Hepatocyte (in vitro differentiated cells): ENCODE measurements around the gene STIM2. TPM values are rescaled to one million over a fixed set of nuclear protein-coding genes. Genes with fewer than 3 reads are reported as not detected.

Source experiments
- DNase-seq: peaks from one replicate; pipeline ENCODE4 v3.0.0-alpha.2; 2016; ENCODE audit warnings: low spot score
- H2AFZ ChIP-seq: fragments of 200-600 bp; sonication (generic); 2 replicates; pipeline ENCODE4 v1.6.0; 2016; ENCODE audit warnings: antibody characterized with exemption, mild to moderate bottlenecking
- H3K27ac ChIP-seq: fragments of 200-600 bp; sonication (generic); 2 replicates; pipeline ENCODE4 v1.5.1; 2016; ENCODE audit warnings: mild to moderate bottlenecking
- H3K27me3 ChIP-seq: fragments of 200-600 bp; sonication (generic); 2 replicates; pipeline ENCODE4 v1.6.1; 2016
- H3K36me3 ChIP-seq: fragments of 200-600 bp; sonication (generic); replicated peaks from 2 replicates; pipeline ENCODE4 v1.5.1; 2016; ENCODE audit warnings: low read depth; ENCODE audit not compliant: insufficient read depth
- H3K4me1 ChIP-seq: fragments of 200-600 bp; sonication (generic); 2 replicates; pipeline ENCODE4 v1.5.1; 2016; ENCODE audit warnings: mild to moderate bottlenecking, moderate library complexity; ENCODE audit not compliant: insufficient read depth
- H3K4me2 ChIP-seq: fragments of 200-600 bp; sonication (generic); 2 replicates; pipeline ENCODE4 v1.6.0; 2016
- H3K4me3 ChIP-seq: fragments of 200-600 bp; sonication (generic); 2 replicates; pipeline ENCODE4 v1.5.1; 2016; ENCODE audit warnings: mild to moderate bottlenecking
- H3K79me2 ChIP-seq: fragments of 200-600 bp; sonication (generic); 2 replicates; pipeline ENCODE4 v1.6.0; 2017; ENCODE audit warnings: mild to moderate bottlenecking
- H3K9me2 ChIP-seq: fragments of 200-600 bp; sonication (generic); replicated peaks from 2 replicates; pipeline ENCODE4 v1.6.0; 2017; ENCODE audit warnings: mild to moderate bottlenecking; ENCODE audit not compliant: insufficient read depth
- H3K9me3 ChIP-seq: fragments of 200-600 bp; sonication (generic); 2 replicates; pipeline ENCODE4 v1.5.1; 2016; ENCODE audit warnings: low read depth, mild to moderate bottlenecking
- H4K20me1 ChIP-seq: fragments of 200-600 bp; sonication (generic); 2 replicates; pipeline ENCODE4 v1.6.0; 2016; ENCODE audit warnings: mild to moderate bottlenecking; ENCODE audit not compliant: insufficient read depth, poor library complexity, severe bottlenecking
- EZH2 ChIP-seq: fragments of 200-600 bp; sonication (generic); IDR thresholded peaks from 2 replicates; pipeline ENCODE4 v1.6.1; 2016; ENCODE audit warnings: antibody characterized with exemption, mild to moderate bottlenecking, borderline replicate concordance
- EZH2phosphoT487 ChIP-seq: fragments of 200-600 bp; sonication (generic); IDR thresholded peaks from one replicate; pipeline ENCODE4 v1.6.1; 2018; ENCODE audit warnings: antibody characterized with exemption, mild to moderate bottlenecking, low read depth, moderate library complexity; ENCODE audit not compliant: unreplicated experiment, severe bottlenecking
- WGBS: methylation state at CpG from one replicate; pipeline ENCODE4 v1.1.6; 2016; ENCODE audit warnings: low lambda C conversion rate; ENCODE audit errors: missing lambda C conversion rate; 5-methylcytosine and 5-hydroxymethylcytosine counted together
- polyA plus RNA-seq: library from polyadenylated mRNA; unstranded; fragments of >200 nt; fragmentation: Nextera tagmentation; extraction: Ambion mirVana; gene quantifications from 2 replicates; pipeline ENCODE4 v1.2.1, GENCODE V29; 2016
- total RNA-seq: library from RNA; depleted of rRNA; stranded (reverse); fragments of >200 nt; gene quantifications from 2 replicates; pipeline ENCODE4 v1.2.3, GENCODE V29; 2014
- TF ChIP-seq, protein P1 (sequence below): fragments of 200-600 bp; sonication (generic); IDR thresholded peaks from 2 replicates; pipeline ENCODE4 v1.5.1; 2016; ENCODE audit warnings: antibody characterized with exemption, mild to moderate bottlenecking; ENCODE audit not compliant: poor library complexity

Gene STIM2
- total and polyA plus RNA-seq, 2 experiments from 2014 or later: 13.2 to 17.0 TPM

DNA sequence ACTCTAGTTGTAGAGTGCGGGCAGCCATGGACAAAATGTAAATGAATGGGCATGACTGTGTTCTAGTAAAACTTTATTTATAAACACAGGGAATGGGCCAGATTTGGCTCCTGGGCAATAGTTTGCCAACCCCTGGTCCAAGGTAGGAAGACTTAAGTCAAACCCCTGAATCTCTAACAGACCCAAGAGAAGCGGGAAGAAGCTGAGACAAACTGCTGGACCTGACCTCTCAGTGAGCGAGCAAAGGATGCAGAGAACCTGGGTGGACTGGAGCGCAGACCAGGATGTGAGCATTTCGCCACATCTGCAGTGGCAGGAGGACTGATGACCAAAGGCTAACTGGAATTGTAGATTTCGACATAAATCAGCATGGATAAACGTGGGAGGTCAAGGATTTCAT is 201.6 kb downstream of the STIM2 start:
- H3K27ac ChIP-seq: no peak overlapping the region
- H3K4me2 ChIP-seq: no peak overlapping the region
- TF ChIP-seq EZH2: no peak
- TF ChIP-seq EZH2phosphoT487: no peak
- TF ChIP-seq, protein P1, sequence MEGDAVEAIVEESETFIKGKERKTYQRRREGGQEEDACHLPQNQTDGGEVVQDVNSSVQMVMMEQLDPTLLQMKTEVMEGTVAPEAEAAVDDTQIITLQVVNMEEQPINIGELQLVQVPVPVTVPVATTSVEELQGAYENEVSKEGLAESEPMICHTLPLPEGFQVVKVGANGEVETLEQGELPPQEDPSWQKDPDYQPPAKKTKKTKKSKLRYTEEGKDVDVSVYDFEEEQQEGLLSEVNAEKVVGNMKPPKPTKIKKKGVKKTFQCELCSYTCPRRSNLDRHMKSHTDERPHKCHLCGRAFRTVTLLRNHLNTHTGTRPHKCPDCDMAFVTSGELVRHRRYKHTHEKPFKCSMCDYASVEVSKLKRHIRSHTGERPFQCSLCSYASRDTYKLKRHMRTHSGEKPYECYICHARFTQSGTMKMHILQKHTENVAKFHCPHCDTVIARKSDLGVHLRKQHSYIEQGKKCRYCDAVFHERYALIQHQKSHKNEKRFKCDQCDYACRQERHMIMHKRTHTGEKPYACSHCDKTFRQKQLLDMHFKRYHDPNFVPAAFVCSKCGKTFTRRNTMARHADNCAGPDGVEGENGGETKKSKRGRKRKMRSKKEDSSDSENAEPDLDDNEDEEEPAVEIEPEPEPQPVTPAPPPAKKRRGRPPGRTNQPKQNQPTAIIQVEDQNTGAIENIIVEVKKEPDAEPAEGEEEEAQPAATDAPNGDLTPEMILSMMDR: no peak

DNA sequence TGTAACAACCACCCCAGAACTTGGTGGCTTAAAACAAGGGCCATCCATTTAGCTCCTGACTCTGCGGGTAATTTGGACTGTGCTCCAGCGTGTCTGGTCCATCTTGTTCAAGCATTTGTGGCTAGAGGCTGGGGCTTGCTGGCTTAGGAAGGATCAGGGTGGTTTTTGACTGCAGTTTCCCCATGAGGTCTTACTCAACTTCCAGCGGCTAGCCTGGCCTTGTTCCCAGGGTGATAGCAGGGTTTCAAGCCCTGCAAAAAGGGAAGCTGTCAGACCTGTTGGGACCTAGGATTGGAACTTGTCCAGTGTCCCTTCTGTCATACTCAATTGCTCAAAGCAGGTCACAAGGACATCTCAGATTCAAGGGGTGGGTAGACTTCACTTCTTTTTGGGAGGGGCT is 205.9 kb downstream of the STIM2 start:
- no peaks in the 10 kb centered on the region for H3K27me3 ChIP-seq
- no peak overlapping the region for H2AFZ ChIP-seq
- H3K36me3 ChIP-seq: no peaks in the 10 kb centered on the region
- no peak overlapping the region for H3K4me2 ChIP-seq
- no peak overlapping the region for H3K4me3 ChIP-seq
- H3K79me2 ChIP-seq: no peaks in the 10 kb centered on the region
- WGBS: 91% methylated on average over 3 of the region's 3 CpGs
- H3K9me3 ChIP-seq: no peaks in the 10 kb centered on the region
- H3K9me2 ChIP-seq: no peaks in the 10 kb centered on the region
- no peak overlapping the region for H3K27ac ChIP-seq
- no peaks in the 10 kb centered on the region for H4K20me1 ChIP-seq
- H3K4me1 ChIP-seq: no peaks in the 10 kb centered on the region
- TF ChIP-seq, protein P1: no peak
- TF ChIP-seq EZH2: no peak
- TF ChIP-seq EZH2phosphoT487: no peak
- DNase-seq: no peak

More for the DNA sequence above, 201.6 kb downstream of the STIM2 start:
- H3K9me3 ChIP-seq: no peaks in the 10 kb centered on the region
- 94% methylated on average over 7 of the region's 7 CpGs for WGBS
- no peaks in the 10 kb centered on the region for H3K9me2 ChIP-seq
- H4K20me1 ChIP-seq: no peaks in the 10 kb centered on the region
- no peaks in the 10 kb centered on the region for H3K79me2 ChIP-seq
- no peak overlapping the region for H2AFZ ChIP-seq
- H3K4me1 ChIP-seq: no peaks in the 10 kb centered on the region
- H3K4me3 ChIP-seq: no peak overlapping the region
- no peak for DNase-seq
- H3K27me3 ChIP-seq: no peaks in the 10 kb centered on the region
- H3K36me3 ChIP-seq: no peaks in the 10 kb centered on the region

DNA sequence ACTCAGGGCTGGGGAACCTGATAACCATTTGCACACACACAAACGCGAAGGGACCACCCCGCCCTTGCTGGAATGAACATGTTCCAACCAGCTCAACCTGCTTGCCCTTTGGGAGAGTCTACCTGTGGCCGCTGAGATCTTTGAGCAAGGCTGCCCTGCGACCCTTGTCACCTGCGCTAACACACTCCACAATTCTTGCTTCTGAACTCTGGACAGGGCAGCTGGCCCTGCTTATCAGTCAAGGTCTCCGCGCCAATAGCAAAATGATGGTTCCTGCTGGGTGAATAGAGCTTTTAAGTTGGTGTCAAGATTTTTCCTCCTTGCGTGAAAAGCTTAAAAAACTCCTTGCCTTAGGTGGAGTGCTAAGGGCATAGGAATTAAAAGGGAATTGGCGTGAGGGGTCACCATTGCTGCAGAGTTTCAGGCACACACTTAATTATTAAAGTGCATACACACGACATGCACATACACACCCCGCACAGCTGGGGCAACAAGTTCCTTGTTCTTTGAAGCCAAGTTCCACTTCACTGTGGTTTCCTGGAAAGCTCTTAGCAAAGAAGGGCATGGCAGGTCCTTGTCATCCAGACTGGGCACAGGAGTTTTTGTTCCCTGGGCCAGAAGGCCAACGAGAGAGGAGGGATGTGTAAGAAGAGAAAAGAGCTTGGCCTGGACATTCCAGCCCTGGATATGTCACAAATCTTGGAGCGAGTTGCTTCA is 207.7 kb downstream of the STIM2 start:
- H4K20me1 ChIP-seq: no peaks in the 10 kb centered on the region
- H3K36me3 ChIP-seq: no peaks in the 10 kb centered on the region
- no peak overlapping the region for H3K27ac ChIP-seq
- no peak overlapping the region for H2AFZ ChIP-seq
- H3K27me3 ChIP-seq: no peaks in the 10 kb centered on the region
- no peaks in the 10 kb centered on the region for H3K9me2 ChIP-seq
- TF ChIP-seq EZH2: no peak
- TF ChIP-seq EZH2phosphoT487: no peak
- TF ChIP-seq, protein P1: no peak
- no peak overlapping the region for H3K4me2 ChIP-seq
- H3K4me1 ChIP-seq: no peaks in the 10 kb centered on the region
- WGBS: 81% methylated on average over 14 of the region's 14 CpGs
- DNase-seq: no peak
- H3K4me3 ChIP-seq: no peak overlapping the region
- no peaks in the 10 kb centered on the region for H3K79me2 ChIP-seq
- H3K9me3 ChIP-seq: no peaks in the 10 kb centered on the region
